Measurements from ENCODE around the gene ATF4.
"Not testable (repeated sequence)": the region's sequence is repeated elsewhere in the genome, so short reads cannot be mapped to it uniquely, and the experiment has no call there.

Gene ATF4

GRCh38 chr22:39489094-39490068, 31.0 kb upstream of the ATF4 start:
- no peak for DNase-seq

DNA sequence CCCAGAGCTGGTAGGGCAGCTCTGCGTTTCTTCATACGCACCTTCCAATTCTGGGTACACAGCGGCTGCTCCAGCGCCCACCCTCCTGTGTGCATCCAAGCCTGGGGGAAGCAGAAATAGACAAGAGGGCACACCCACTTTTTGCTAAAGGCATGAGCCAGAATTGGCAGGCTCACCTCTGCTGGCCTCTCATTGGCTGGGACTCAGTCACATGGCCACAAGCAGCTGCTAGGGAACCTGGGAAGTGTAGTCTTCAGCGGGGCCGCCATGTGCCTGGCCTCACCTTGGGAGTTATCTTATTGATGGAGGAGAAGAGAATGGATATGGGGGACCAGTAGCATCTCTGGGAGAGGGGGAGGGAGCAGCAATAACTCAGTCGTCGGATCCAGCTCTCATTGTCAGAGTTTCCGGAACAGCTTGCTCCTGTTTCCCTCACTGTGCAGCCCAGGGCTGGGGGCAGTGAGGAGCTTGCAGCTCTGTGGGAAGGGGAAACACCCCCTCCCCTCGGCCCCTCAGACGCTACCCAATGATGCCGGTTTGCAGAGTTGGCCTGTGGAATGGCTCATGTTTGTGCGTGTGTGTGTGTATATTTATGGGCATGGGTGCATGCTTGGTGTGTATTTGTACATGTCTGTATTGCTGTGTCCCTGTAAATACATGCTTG, 30.1 kb upstream of the ATF4 start:
- DNase-seq: peak; percentile 47 to 62

DNA sequence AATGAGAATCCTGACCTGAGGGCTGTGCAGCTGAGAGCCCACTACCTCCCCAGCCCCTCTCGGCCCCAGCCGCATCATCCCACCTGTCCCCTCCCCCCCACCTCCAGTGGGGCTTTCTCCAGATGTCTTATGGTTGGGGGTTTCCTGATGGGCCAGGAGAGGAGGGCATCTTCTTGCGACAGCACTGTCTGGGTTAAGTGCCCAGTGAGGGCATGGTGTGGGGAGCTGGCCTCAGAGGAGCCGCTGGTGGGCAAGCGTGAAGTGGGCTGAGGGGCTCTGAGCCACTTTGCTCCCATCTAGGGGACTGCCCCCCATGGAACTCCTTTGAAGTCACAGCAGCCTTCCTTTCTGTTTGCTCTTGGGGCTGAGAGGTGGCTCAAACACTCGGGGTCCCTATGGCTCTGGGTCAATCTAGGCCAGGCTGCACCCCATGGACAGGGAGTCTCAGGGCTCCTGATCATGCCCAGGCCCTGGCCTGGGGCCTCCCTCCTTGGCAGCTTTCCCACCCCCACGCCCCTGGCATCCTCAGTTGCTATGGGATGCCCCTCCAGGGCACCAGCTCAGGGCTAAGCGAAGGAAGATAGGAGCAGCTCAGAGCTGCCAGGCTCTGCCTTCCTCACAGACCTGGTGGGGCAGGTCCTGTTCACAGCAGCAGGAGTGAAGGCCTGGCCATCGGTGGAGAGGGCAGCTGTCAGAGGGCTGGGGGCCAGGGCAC, 29.2 kb upstream of the ATF4 start:
- DNase-seq: no peak

DNA sequence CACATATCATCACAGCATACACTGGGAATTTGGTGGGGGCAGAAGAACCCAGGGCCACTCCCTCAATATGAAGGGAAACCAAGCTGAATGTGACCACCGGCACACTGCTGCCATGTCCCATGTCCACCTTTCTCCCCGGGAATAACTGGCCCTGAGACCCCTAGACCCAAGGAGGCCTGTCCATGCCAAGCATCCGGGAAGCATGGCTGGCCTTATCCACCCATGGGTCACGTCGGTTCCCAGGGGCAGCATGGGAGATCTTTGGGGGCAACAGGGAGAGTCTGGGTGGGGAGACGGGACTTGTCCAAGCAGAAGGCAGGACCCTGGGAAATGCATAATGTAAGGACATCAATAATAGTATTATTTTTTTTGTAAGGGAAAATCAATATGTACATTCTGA, 28.7 kb upstream of the ATF4 start:
- DNase-seq: no peak

DNA sequence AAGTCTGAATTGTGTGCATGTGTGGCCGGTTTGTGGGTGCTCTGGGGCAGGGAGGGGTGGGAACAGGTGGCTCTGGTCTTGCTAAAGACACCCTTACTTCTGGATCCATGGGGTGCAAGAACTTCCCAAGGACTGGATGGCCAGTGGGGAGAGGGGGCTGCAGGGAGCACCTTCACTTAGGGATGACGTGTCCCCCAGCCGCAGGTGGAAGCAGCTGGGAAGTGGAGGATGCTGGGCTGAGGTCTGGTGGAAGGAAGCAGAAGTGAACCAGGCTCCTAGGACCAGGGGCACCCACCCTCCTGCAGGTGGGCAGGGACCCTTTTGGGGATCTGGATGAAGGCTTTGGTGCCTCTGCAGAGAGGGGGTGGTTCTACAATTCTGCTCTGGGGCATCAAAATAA, 28.2 kb upstream of the ATF4 start:
- no peak for DNase-seq

GRCh38 chr22:39493759-39494158, 26.6 kb upstream of the ATF4 start:
- no peak for DNase-seq

DNA sequence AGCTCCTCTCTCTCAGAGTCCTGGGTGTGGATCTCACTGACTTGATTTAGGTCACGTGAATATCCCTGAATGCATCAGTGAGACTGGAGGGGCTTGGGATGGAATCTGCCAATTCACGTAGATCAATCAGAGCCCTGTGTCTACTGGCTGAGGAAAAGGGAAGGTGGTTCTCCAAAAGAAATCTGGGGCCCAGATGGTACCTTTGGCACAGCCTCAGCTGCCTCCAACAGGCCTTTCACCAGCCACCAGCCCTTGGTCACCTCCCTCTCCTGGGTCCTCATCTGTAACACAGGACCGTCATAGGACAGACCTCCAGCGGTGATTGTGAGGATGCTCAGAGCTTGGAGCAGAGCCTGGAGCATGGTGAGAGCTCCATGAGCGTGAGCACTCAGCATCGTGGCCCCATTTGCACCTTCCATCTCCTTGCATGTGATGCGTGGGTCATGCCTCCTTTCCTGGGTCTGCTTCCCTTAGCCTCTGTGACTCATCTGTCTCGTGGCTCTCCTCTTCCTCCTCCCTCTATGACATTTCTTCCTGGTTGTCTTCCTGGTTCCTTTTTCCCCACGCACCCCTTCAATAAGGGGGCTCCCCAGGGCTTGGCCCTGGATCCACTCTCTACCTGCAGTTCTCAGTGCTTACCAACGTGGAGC, 25.8 kb upstream of the ATF4 start:
- no peak for DNase-seq

GRCh38 chr22:39496131-39496838, 24.1 kb upstream of the ATF4 start:
- DNase-seq: peak; percentile 56 to 58

DNA sequence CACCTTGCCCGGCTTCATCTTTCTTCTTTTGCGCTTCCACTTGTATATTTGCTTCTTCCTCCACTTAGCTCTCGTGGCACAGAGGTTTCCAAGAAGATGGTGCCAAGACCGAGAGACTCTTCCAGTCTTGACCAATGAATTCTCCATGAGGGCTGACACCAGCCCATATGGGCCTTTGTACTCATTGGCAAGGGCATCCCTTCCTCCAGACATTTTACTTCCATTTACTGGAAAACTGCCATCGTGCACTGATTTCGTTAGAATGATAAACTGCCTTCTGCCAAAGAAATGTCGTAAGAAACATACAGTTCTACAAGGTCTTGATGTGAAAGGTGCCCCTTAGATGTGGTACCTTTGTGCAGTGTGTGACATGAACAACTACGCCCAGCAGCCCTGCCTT, 22.9 kb upstream of the ATF4 start:
- no peak for DNase-seq

GRCh38 chr22:39498368-39498767, 22.0 kb upstream of the ATF4 start:
- DNase-seq: no peak

DNA sequence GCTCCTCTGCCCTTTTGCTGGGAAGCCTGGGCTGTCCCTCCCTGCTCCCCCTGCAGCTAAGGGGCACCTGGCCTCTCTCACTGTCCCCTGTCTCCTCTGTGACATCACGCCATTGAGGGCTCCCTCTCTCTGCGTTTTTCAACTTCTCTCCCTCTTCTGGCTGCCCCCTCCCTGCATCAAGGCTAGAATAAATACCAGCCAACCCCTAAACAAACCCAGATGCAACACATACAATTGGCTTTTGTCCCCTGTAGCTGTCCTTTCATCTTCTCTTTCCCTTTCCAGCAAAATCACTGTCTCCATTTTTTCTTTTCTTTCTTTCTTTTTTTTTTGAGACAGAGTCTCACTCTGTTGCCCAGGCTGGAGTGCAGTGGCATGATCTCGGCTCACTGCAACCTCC, 21.6 kb upstream of the ATF4 start:
- DNase-seq: no peak

GRCh38 chr22:39500101-39500500, 20.3 kb upstream of the ATF4 start:
- DNase-seq: no peak

- DNase-seq: no peak
These were observed 18.7 kb upstream of the ATF4 start for GRCh38 chr22:39501644-39502108.

GRCh38 chr22:39502109-39502788, 18.1 kb upstream of the ATF4 start, which contains the start of gene MIEF1:
Gene MIEF1 (plus strand): TSS chr22:39502290. CDS start chr22:39511295, 9,005 bp downstream.
- peak; percentile 94 to 95 for DNase-seq

- DNase-seq: no peak
These were observed 17.5 kb upstream of the ATF4 start for GRCh38 chr22:39502789-39503409.

GRCh38 chr22:39503630-39504029, 16.7 kb upstream of the ATF4 start:
- DNase-seq: no peak

GRCh38 chr22:39504071-39504470, 16.3 kb upstream of the ATF4 start:
- DNase-seq: no peak

DNA sequence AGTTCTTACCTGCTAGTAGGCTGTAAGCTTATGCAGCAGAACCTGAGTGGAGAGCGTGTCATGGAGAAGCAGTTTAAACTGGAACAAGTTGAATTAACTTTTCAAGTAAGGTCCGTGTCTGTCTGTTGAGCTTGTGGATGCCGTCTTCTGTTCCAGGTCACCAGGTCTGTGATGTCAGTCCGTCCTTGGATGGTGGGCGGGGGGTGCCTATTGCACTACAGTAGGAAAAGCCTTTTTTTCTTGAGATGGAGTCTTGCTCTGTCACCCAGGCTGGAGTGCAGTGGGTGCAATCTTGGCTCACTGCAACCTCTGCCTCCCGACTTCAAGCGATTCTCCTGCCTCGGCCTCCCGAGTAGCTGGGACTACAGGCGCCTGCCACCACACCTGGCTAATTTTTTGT, 13.3 kb upstream of the ATF4 start:
- not testable (repeated sequence) for DNase-seq

DNA sequence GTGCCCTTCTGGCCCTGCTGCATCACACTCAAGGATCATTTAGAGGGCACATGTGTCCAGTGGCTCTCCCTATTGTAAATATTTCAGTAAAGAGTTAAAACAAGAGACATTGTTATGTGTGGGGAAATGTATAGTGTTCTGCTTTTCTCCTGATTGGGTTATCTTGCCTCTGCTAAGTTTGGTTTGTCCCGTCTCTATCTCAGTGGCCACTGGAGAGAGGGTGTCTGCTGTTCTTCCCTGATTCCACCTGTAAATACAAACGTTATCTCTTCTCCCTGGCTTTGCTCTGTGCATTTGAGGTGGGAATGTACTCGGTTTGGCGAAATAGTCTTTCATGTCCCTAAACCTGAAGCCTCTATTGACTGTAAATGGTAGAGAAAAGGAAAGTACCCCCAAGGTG, 12.0 kb upstream of the ATF4 start:
- DNase-seq: no peak

- DNase-seq: no peak
These were observed 9.7 kb upstream of the ATF4 start for GRCh38 chr22:39510529-39511149.

DNA sequence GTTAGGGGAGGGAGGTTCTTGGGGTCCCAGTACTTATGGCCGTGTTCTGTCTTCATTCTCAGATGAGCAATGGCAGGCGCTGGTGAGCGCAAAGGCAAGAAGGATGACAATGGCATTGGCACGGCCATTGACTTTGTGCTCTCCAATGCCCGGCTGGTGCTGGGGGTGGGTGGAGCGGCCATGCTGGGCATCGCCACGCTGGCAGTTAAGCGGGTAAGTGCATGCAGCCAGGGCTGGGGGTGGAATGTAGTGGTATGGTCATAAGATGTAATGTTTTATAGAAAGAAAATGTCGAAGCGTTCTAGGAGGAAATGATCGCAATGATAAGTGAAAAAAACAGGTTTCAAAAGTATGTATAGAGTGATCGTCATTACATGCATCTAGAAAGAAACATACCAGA, 9.1 kb upstream of the ATF4 start:
- no peak for DNase-seq

Measured in NCI-H1930 (cell line).